HG02623 (cell line): ENCODE measurements around the gene NKX2-3.

Source experiments
- ATAC-seq: cut with Tn5 transposase; IDR thresholded peaks from one replicate; pipeline ENCODE4 v1.9.1; 2021; ENCODE audit warnings: moderate library complexity; ENCODE audit not compliant: unreplicated experiment

The NKX2-3 gene

GRCh38 chr10:99537989-99538917, 5.5 kb downstream of the NKX2-3 start:
- ATAC-seq: no peak

GRCh38 chr10:99539120-99539519, 6.4 kb downstream of the NKX2-3 start:
- no peak for ATAC-seq

- ATAC-seq: no peak
These were observed 7.1 kb downstream of the NKX2-3 start for GRCh38 chr10:99539820-99540219.

- ATAC-seq: no peak
These were observed 7.5 kb downstream of the NKX2-3 start for GRCh38 chr10:99540306-99540656.

GRCh38 chr10:99540657-99541531, 8.2 kb downstream of the NKX2-3 start:
- no peak for ATAC-seq

- ATAC-seq: no peak
These were observed 11.6 kb downstream of the NKX2-3 start for GRCh38 chr10:99544322-99544721.

- ATAC-seq: no peak
These were observed 15.3 kb downstream of the NKX2-3 start for GRCh38 chr10:99548041-99548530.

- ATAC-seq: no peak
These were observed 18.4 kb downstream of the NKX2-3 start for GRCh38 chr10:99551158-99551557.

- no peak for ATAC-seq
These were observed 18.9 kb downstream of the NKX2-3 start for GRCh38 chr10:99551616-99552015.

GRCh38 chr10:99555371-99555770, 22.6 kb downstream of the NKX2-3 start:
- ATAC-seq: no peak

GRCh38 chr10:99555825-99556523, 23.2 kb downstream of the NKX2-3 start:
- ATAC-seq: peak; percentile 83

GRCh38 chr10:99557044-99557443, 24.3 kb downstream of the NKX2-3 start:
- ATAC-seq: no peak

- no peak for ATAC-seq
These were observed 26.0 kb downstream of the NKX2-3 start for GRCh38 chr10:99558708-99559107.

GRCh38 chr10:99560277-99561126, 27.8 kb downstream of the NKX2-3 start:
- no peak for ATAC-seq

GRCh38 chr10:99562631-99563030, 29.9 kb downstream of the NKX2-3 start:
- ATAC-seq: no peak

- no peak for ATAC-seq
These were observed 31.6 kb downstream of the NKX2-3 start for GRCh38 chr10:99564361-99564760.

- ATAC-seq: no peak
These were observed 32.4 kb downstream of the NKX2-3 start for GRCh38 chr10:99565166-99565565.

- ATAC-seq: no peak
These were observed 36.7 kb downstream of the NKX2-3 start for GRCh38 chr10:99569253-99569939.

GRCh38 chr10:99569961-99570360, 37.2 kb downstream of the NKX2-3 start:
- ATAC-seq: no peak

GRCh38 chr10:99571816-99572215, 39.1 kb downstream of the NKX2-3 start:
- ATAC-seq: no peak
